Fibroblast of peridontal ligament (primary cell): ENCODE measurements around the gene C10orf95.

ENCODE experiments used
- DNase-seq: peaks from one replicate; pipeline ENCODE4 v3.0.0-alpha.2; 2010; ENCODE audit errors: extremely low read depth

The C10orf95 gene

GRCh38 chr10:102434394-102435132 lies 16.8 kb downstream of the C10orf95 start:
- DNase-seq: peak; percentile 61

- no peak for DNase-seq
Measured at GRCh38 chr10:102433619-102434046, 17.7 kb downstream of the C10orf95 start.

GRCh38 chr10:102432162-102432950 lies 19.0 kb downstream of the C10orf95 start, which contains the start of gene CUEDC2:
Gene CUEDC2, minus strand, starts transcription at chr10:102432574. Its CDS starts 7,386 bp downstream, at chr10:102425188.
- DNase-seq: peak; percentile 97

DNA sequence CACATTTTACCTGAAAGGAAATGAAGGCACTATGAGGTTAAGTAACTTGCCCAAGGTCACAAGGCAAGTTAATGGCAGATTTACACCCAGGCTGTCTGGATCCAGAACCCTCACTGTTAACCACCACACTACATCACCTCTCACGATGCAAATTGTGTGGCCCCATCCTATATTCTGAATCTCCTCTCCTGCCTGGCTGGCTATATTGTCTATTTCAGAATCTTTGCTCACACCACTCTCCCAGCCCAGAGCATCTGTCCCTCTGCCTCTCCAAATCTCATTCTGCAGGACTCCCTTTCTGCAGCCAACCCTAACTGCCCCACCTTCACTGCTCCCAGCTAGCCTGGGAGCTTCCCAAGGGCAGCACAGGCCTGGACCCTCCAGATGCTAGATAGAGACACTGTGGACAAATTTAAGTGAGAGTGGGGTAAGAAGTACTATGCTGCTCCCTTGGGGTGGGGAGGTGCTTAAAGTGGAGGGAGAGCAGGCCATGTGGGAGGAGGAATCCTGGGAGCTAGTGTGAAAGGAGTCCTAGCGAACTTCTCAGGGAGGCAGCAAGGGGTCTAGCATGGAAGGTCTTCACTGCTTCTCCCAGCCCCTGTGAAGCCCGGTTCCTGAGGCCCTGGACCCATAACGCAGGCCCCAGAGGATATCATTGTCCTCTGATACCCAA lies 19.8 kb downstream of the C10orf95 start:
- DNase-seq: peak; percentile 48

- DNase-seq: no peak
Measured at GRCh38 chr10:102429468-102429867, 21.9 kb downstream of the C10orf95 start.

DNA sequence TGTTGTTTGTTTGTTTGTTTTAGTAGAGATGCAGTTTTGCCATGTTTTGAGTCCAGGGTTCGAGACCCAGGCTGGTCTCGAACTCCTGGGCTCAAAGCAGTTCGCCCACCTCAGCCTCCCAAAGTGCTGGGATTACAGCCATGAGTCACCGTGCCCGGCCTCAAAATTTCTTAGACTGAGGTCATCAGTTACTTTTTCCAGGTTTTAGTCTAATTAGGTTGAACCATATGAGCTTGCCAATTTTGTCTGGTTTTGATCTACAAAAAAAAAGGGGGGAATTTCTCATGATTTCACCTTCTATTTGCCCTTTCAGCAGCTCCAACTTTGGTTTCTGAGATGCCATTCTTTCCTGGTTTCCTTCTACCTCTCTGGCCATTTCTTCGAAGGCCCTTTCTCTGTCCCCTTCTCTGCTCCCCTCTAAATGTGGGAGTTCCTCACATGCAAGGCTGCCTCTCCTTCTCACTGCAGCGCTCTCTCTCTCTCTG lies 24.5 kb downstream of the C10orf95 start:
- peak; percentile 43 for DNase-seq

DNA sequence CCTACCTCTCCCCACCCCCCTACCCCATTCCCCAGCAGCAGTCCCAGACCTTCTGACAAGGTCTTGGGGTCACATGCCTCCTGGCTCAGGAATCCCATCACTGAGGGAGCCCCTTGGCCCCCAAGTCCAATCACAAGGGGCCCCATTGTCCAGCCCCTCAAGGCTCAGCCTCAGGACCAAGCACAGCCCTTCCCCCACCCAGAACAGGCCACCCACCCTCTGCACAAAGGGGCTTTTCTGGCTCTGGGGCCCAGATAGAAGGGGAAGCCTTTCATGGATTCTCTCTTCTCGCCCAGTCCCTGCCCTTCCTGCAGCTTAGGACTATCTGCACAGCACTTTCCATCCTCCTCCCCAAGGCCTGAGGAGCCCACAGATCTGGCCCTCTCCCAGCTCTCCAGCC lies 25.9 kb downstream of the C10orf95 start:
- no peak for DNase-seq

- no peak for DNase-seq
Measured at GRCh38 chr10:102424916-102425315, 26.4 kb downstream of the C10orf95 start.

GRCh38 chr10:102424145-102424544 lies 27.2 kb downstream of the C10orf95 start:
- DNase-seq: no peak

DNA sequence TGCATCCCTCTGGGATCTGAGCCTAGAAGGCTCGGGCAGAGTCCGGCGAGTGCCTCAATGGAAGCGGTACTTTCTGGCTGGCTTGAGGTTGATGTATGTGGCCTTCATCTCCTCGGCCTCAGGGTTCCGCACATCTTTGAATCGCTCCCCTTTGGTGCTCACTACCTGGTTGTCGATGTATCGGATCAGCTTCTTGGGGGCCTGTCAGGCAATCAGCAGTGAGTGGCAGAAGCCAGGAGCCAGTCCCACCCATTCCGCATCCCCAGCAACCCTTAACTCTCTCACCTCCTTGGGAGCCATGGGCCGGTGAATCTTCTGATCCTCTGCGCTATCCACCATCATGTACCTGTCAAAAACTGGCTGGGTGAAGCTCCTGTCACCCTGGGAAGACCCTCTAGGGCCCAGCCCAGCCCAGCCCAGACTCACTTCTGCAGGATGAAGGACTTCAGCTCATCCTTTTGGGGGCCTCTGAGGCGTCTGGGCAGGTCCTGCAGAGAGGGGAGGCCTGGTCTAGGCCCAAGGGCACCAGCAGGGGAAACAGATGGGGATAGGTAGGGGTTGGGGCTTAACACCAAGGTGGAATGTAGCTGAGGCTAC lies 27.9 kb downstream of the C10orf95 start:
- no peak for DNase-seq

DNA sequence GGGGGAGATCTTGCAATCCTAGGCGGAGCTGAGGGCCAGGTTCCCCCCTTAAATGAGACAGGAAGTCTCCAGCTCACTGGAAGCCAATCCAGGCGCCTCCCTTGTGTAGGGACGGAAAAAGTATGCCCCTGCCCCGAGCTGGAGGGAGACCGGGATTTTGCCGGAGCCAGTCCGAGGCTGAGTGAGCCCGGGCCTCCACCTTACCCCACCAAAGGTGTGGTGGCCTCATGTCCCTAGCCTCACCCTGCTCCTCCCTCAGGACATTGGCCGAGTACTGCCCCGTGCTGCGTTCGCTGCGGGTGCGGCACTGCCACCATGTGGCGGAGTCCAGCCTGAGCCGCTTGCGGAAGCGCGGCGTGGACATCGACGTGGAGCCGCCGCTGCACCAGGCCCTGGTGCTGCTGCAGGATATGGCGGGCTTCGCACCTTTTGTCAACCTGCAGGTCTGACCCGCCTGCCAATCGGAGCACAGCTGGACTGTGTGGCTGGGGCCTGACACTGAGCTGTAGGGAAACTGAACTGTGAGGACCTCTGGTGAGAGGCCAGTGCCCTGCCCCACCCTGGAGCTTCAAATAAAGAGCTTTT lies 28.7 kb downstream of the C10orf95 start:
- peak; percentile 60 for DNase-seq

DNA sequence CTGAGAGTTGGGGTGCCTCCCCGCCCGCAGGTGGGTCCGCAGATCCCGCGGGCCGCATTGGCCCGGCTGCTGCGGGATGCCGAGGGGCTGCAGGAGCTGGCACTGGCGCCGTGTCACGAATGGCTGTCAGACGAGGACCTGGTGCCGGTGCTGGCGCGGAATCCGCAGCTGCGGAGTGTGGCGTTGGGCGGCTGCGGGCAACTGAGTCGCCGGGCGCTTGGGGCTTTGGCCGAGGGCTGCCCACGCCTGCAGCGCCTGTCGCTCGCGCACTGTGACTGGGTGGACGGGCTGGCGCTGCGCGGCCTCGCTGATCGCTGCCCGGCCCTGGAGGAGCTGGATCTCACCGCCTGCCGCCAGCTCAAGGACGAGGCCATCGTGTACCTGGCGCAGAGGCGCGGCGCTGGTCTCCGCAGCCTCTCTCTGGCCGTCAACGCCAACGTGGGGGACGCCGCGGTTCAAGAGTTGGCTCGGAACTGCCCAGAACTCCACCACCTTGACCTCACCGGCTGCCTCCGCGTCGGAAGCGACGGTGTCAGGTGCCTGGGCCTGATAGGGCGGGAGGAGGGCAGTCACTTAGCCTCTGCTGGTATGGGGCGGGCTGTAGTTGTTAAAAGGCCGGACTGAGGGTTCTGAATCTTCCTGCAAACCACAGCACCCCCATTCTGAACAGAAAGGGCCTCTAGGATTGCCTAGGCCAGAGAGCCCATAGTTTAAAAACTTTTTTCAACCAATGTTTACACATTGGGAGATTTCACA lies 29.4 kb downstream of the C10orf95 start:
- no peak for DNase-seq

GRCh38 chr10:102421507-102421756 lies 29.9 kb downstream of the C10orf95 start:
- DNase-seq: no peak

GRCh38 chr10:102420714-102421506 lies 30.4 kb downstream of the C10orf95 start, which contains the start of gene FBXL15:
Gene FBXL15, plus strand, starts transcription at chr10:102420836. Its CDS starts 294 bp downstream, at chr10:102421130.
- peak; percentile 97 for DNase-seq

DNA sequence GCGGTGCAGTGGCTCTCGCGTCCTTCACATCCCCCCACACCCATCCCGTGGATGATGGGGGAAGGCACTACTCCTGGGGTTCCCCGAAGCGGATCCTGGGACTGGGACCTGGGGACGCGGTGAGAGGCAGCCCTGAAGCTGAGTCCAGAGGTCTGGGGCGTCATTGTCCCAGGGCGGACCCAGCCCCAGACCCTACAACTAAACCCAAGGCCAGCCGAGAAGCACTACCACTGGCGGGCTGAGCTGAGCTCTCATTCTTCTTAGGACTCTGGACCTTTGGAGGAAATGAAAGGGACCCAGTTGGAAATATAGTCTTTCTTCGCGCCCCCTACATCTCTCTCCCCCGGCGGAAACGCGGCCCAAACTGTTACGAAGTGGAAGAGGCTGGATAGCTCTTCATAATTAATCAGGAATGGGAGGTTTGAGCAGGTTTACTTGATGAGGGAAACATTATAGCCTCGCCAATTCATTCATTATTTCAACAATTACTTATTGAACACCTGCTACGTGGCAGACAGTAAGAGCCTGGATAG lies 31.1 kb downstream of the C10orf95 start:
- no peak for DNase-seq

DNA sequence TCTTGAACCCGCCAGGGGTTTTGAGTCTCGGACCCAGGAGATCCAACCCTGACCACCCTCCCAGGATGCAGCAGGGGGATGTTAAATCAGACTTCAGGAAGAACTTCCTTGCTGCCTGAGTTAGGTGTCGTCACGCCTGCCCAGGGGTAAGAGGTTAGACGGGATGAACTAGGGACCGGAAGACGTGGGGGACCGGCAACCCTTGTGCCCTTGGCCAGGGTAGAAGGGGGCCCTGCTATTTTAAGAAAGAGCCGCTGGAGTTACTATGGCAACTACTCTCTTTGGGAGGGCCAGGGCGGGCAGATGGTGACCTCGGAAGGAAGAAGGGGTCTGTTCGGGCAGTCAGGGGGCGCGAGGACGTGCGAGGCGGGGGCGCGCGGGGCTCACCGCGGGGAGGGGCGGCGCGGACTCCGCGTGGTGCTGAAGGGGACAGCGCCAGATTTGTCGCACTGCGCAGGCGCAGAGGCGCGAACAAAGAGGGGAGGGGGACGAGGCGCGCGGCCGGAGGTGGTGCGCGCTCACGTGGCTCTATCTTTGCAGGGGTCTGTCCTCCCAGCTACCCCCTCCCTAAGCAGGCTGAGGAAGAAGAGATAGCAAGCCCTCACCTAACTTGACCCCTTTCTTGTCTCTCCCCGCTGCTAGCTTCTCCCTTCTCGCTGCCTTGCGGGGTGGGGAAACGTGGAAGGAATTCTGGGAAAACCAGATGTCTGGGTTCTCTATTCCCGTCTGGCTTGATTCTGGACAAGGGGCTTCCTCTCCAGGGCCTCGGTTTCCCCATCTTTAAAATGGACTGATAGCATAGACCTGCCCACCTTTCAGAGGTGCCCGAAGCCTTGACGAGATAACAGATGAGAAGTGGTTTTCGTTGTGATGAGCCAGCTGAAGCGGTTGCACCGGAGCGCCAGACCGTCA lies 31.8 kb downstream of the C10orf95 start:
- no peak for DNase-seq

- no peak for DNase-seq
Measured at GRCh38 chr10:102418622-102419268, 32.6 kb downstream of the C10orf95 start, which contains the start of gene PSD. Gene PSD, minus strand, starts transcription at chr10:102418785. Its CDS starts 1,747 bp downstream, at chr10:102417038.

DNA sequence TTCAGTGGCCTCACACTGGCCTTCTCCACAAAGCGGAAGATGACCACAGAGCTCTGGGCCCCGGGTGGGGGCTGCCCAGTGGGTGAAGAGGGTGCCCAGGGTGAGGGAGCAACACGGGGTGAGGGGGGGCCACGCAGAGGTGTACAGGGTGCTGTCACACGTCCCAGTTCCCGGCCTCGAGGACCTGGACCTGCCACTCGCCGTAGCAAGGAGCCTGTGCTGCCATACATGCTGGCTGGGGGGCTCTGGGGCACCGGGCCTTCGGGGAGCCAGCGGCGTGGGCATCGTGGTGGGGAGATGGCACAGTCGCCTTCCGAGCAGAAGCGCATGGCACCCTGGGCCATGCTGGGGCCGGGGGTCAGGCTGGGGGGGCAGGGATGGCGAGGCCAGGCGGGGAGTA lies 34.6 kb downstream of the C10orf95 start:
- no peak for DNase-seq
